ENCODE measurements around the gene CEP131.

Gene CEP131

DNA sequence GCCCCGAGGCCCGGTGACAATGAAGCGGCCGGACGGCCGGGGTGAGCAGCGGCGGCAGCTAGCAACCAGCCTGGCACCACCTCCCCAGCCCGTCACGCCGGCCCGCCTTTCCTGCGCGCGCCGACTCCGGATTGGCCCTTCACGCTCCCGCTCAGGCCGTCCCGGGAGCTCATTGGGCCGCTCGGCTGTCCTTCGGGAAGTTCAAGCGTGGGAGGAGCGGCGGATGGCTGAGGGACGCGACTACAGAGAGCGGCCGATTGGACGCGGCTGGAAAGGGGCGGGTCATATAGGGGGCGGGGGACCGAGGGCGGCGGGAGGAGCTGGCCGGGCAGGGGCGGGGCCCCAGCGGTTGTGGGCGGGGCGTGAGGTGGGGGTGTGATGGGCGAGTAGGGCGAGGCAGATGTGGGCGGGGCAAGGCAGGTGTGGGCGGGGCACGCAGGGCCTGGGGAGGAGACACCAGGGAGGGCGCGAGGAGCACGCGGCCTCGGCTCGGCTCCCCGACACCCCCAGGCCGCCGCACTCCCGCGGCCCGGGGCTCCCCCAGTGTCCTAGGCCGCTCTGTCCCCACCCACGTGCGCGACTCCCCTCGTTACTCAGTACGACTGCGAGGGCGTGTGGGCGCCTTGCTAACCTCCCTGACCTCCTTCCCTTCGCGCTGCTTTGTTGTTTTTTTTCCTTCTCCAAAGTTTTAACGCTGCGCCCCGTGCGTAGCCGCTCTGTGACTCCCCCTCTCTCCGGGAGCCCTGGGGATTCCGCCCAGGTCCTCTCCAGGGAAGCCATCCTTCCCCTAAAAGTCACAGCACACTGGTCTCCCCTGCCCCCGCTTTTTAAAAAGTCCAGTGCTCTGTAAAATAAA, at the start of gene CEP131:
Gene CEP131 (minus strand): TSS at position 60 of the 856 bp plus-strand sequence. CDS start 2,909 bp downstream, outside the sequence.
- DNase-seq, result peak; percentile 99

DNA sequence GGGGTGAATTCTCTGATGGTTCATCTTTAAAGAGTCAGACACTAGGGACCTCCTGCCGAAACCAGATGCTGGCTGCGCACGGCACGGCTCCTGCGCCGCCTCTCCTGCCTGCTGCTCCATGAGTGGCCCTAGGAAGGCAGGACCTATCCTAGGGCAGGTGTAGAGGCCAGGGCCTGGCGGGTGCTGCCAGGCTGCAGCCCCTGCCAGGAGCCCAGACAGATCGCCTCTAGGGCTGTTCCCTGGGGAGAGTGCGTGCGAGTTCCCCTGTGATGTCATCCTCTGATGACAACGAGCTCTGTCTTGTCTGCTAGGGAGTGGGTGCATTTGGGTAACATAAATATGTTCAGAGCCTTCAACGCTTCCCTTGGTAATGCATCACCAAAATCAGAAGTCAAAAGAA, 48.5 kb upstream of the CEP131 start:
- DNase-seq, result no peak

DNA sequence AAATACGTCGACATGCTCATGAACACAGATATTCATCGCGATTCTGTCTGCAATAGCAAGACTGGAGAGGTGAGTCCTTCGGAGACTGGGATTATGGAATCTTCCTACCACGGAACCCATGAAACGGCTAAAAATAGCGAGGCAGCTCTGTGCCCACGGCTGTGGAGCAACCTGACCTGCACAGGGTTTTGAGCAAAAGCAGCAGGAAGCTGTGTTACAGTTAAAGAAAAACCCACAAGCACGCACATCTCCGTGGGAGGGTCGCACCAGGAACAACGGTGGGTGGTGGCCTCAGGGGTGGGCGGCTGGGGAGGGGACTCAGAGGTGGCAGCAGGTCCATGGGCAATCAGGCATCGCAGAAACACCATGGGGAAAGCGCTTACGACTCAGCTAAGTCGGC, 47.5 kb upstream of the CEP131 start:
- no peak for DNase-seq

DNA sequence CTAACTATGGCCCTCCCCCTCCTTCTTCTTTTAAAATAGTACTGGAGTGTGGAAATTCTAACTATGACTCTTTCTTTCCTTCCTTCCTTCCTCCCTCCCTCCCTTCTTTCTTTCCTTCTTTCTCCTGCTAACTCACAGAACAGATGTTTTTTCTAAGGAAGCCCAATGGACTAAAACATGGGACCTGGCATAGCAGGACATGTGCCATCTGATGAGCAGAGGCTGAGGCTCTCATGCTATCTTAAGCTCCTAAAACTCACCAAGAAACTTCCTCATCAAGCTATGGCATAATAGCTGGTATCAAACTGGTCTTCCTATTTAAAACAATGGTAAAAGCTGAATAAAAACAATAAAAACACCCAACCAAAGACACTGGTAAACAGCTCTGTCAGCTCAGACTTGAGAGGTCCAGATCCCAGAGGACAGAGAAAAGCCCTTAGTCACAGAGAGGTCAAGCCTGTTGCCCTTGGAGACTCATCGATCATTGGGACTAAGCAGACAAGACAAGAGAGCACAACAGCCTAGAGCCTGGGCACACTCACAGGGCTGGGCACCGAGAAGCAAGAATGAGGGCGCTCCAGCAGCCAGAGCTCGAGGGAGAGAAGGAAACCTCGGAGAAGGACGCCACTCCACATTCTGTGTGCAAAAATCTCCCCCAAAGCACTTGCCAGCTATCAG, 44.8 kb upstream of the CEP131 start:
- DNase-seq, result no peak

DNA sequence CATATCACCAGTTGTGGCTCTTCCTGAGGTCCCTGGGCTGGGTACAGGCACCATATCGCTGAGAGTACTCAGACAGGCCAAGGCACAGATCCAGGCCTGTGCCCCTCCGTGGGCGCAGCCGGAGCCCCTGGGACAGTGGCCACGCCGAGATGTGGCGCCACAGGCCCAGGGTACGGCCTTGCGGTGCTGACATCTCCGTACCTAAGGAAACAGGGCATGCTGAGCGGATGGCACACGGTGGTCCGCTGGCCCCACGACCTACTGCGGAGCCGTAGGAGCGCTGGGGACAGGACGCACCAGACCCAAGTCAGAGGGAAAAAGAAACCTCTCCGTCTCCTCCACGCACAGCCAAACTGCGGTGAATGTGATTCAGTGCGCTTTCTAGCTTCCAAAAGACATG, 42.8 kb upstream of the CEP131 start:
- no peak for DNase-seq

DNA sequence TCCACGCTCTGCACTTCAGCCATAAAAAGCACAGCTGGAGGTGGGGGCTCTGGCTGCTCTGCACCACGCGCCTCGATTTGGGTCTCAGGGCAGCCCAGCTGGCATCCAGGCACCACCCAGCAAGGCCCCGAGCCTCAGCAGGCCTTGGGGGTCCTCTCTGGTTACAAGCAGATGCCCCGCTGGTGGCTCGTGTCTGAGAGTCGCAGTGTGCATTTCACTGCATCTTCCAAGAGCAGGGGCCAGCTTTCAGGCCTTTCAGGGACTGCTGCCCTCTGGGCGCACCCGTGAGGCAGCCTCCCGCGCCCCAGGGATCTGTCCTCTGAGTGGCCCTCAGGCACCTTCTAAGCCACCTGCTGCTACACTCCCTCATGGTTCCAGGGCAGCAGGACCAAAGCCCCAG, 41.9 kb upstream of the CEP131 start:
- DNase-seq, result no peak

DNA sequence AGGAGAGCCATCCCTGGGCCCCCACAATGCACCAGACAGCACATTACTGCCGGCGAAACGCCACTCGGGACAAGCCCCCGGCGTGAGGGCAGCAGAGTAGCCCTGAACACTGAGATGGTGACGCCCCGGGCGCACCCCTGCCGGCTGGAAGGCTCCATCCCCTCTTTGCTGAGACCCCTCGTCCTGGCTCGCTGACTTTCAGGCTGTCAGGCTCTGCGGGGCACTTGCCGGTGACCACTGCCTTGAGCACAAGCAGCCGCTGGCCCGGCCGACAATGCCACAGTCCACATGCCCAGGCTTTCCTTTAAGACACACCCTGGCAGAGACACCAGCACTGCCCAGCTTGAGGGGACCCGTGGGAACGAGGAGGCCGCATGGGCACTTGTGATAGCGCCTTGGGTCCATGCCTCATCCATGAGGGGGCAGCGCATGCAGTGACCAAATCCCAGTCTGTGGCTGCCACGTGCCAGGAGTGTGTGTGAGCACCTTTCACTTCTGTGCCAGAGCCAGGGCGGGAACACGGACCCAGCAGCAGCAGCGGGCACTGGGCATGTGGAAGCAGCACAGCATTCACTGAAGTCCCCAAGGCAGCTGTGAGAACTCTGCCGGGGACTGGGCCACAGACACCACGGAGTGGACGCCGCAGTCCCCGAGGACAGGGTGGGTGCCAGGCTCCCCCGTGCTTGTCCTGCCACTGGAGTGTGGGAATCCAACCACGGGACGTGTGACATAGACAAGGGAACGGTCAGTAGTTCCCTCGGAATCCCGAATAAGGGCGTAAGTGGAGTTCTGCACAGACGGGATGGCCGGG, 40.8 kb upstream of the CEP131 start:
- no peak for DNase-seq

DNA sequence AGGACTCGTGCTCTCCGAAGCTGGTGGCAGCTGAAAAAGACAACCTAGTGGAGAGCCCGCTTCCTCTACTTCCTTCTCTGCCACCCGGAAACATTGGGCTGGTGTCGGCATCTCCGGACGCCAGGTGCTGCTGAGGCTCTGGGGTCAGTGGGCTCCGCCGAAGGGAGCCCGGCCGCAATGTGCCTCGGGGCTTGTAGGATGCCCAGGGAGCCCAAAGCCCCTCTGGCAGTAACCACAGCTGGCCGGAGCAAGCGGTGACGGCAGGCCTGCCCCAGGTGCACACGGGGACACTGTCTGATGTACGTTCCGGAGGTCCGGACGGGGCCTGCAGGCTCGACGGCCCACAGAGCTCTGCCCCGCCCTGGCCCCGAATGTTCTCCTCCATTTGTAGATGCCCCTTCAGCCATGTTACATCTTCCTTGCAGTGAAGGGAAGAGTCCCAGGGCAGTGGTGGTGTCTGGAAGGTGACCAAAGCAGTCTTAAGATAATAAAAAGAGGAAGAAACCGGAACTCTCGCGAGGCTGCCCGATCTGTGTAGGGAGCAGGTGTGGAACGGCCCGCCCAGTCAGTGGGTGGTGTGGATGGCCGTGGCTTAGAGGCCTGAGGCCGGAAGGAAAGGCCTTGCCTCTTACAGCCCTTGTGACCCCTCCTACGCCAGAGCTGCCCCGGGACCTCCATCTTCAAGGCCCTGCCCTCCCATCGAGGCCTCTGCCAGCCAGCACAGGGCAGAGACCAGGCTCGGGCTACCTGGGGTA, 39.0 kb upstream of the CEP131 start:
- DNase-seq, result no peak

DNA sequence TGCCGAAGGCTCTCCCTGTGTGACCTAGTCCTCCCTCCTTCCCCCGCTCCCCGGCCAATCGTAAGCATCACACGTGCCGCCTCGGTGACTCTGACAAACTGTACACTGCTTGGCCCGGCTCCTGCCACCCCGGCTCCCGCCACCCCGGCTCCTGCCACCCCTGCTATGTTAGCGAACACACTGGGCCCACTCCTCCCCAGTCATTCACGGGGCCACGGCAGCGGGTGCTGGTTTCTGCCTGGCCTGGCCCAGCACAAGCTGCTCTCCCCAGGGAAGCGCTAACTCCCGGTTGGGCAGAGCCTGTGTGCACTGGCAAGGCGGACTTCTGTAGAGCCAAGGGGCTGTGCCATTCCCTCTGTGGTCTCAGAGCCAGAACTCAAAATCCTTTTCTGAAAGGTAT, 38.3 kb upstream of the CEP131 start:
- no peak for DNase-seq

DNA sequence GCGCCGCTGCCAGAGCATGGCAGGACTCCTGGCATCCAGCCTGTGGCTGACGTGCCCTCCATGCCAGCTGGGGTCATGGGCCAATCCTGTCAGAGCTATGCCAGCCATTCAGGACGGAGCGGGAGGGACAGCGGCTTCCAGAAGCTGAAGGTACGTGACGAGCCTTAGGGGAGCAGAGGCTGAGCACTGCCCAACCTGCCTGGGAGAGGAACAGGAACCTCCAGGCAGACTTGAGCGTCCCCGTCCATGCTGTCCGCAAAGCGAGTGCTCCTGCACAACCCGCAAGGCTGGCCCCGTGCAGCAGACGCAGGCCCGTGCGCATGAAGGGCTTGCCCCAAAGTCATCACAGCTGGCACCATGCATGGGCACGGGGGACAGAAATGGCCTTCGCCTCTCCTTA, 37.9 kb upstream of the CEP131 start:
- no peak for DNase-seq

DNA sequence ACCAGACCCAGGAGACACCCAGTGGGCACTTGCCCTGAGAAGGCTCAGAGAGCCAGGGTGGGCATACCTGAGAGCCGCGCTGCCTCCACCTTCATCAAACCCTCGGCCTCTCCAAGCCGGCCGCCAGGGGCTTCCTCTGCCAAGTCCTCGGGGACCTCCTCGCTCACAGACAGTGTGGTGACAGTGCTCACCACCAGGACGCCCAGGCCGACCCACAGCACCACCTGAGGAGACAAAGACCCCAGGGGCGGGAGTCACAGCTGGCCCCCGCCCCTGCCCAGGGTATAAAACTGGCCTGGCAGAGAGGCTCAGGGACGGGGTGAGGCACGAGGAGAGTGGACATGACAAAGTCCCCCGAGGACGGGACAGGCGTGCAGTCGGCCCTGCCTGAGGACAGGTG, 37.4 kb upstream of the CEP131 start:
- DNase-seq, result no peak

DNA sequence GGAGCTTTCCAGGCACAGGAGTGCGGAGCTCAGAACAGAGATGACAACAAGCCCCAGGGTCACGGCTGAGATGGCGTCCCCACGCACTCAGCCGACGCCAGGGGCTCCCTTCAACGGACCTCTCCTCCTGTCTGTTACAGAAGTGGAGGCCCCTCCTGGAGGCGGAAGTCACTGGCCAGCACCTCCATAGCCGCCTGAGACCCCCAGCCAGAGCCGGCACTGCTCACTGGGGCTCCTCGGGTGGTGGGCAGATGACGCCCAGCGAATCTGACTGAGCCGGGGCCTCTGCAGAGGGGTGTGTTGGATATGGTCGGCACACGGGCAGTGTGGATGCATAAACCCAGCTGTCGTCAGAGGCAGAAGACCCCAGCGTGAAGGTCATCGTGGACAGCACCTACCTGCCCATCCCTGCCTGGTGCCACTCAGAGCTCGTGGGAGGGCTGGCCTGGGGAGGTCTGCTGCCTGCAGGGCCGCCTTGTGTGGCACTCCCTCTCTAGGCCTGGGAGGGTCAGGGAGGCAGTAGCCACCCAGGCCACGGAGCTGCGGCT, 36.4 kb upstream of the CEP131 start:
- DNase-seq, result no peak

DNA sequence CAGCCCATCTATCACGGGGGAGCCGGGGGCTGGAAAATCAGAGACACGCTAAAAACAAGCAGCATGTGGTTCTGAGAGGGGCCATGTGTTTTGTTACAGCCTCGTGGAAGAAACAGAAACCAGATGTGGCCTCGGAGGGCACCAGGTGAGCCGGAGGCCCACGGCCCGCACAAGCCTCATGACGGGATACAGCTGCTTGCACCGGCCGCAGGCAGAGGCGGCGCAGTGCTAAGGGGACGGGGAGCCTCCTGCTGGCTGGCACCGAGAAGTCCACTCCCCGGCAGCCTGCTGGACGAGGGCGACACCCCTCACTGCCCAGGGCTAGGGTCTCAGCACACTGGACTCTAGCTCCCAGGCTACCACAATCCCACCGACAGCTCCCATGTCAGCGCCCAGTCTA, 35.5 kb upstream of the CEP131 start:
- no peak for DNase-seq

DNA sequence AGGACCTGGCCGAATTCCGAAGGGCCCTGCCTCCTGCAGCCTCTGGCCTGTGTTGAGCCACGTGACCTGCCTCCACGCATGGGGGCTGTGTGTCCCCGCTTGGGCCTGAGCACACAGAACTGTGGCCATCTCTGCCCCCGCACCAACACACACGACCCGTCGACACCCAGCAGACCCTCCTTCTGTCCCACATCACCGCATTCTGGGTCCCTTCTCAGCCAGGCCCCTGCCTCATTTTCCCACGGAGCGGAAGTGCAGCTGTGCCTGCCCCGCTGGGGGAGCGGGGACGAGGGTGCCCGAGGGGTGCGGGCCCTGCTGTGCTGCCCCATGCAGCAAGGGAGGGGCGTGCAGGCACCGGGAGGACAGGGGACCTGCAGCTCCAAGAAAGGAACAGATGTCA, 34.8 kb upstream of the CEP131 start:
- no peak for DNase-seq

DNA sequence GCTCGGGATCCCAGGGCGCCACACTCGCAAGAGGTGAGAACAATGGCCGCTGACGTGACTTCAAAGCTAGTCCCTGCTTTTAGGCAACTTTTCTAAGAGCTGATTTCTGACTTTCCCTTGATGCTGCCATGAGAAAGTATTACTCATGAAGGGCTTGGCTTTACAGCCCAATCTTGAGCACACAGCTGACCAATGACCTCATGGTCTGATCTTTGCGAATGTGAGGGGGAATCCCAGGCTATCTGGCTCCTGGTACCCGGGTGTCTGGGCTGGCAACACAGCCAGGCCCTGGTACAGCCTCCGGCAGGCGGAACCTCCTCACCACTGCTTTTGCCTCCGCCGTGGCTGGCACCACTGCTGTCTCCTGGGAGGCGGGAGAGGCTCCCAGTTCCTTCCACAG, 33.9 kb upstream of the CEP131 start:
- DNase-seq, result no peak

DNA sequence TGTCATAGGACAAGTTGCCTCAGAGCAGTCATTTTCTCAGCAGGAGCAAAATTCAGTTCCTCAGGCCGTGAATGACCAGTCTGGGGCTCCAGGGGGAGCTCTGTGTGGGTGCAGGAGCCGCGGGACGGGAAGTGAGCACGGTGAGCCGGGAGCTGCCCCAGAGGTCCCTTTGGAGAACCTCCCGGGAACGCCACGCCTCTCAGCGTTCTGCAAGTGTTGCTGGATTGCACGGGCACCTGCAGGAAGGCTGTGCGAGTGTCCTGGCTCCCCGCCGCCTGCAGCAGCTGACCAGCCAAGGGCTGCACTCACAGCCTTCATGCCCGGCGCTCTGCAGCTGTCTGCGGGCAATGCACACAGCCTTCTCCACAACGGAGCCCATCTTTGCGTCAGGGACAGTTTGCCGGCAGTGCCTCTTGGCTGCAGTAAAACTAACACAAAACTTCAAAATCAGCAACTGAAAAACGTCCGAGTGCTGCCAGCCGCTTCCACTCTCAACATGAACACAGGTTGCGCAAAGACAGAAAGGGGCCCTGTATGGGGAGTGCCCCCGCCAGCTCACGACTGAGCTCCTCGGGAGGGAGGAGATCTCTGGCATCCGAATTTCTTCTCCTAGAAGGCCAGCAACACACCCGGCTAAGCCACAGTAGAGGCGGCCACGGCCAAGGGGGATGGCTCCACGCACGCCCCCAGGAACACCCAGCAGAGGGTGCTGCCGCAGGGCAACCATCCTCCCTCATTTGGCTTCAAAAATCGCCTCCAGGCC, 32.4 kb upstream of the CEP131 start:
- no peak for DNase-seq

DNA sequence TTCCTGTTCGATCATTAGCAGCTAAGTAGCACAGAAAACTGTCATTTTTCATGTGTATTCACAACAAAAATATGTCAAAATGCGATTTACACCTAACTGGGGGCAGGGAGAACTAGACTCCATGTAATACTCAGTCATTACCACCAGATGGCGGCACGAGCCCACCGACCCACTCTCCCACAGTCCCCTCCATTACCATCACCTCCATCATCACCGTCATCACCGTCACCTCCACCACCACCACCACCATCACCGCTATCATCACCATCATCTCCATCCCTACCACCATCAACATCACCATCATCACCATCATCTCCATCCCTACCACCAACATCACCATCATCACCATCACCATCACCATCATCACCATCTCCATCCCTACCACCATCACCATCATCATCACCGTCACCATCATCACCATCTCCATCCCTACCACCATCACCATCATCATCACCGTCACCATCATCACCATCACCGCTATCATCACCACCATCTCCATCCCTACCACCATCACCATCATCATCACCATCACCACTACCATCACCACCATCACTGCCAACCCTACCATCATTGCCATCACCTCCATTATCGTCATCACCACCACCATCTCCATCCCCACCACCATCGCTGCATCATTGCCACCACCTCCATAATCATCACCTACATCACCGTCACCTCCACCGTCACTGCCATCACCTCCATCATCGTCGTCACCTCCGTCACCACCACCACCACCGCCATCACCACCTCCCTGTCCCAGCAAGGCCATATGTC, 30.8 kb upstream of the CEP131 start:
- DNase-seq, result peak; percentile 28

DNA sequence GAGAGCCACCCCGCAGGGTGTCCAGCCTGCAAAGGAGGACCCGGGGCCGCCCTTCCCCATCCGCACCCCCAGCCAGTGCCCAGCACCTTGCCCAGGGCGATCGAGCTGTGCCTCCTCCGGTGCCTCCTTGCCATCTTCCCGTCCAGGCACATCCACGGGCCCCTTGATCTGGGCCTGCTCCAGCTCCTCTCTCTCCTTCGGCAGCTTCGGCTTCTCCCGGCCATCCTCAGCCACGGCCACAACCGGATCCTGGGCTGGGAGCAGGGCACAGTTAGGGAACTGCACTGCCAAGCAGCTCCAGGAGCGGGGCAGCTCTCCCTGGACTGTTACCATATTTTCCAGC, 30.2 kb upstream of the CEP131 start:
- DNase-seq, result no peak

DNA sequence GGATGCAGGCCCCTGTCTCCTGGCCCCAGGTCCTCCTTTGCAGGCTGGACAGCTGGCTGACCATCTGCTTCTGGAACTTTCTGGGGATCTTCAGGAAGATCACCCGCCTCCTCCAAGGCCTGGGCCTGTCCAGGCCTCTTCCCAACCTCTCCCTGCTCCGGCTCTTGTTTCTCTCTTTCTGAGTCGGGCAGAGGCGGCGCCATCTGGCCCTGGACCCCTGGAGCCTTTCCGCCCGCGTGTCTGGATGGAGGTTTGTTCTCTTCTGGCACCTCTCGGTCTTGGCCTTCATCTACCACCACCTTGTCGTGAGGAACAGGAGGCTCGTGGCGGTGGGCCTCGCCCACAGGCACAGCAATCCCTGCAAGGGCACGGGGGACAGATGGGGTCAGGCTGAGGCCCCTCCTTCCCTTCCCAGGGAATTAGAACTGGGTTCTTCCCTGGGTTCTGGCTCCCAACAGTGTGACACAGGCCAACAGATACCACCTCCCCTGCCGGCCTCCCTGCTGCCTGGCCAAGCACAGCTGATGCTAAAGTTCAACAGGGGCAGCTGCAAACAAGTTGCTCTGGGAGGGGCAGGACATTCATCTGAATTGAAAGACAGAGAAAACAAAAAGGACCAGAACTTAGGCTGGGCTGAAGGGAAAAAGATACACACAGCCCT, 29.7 kb upstream of the CEP131 start:
- DNase-seq, result no peak

DNA sequence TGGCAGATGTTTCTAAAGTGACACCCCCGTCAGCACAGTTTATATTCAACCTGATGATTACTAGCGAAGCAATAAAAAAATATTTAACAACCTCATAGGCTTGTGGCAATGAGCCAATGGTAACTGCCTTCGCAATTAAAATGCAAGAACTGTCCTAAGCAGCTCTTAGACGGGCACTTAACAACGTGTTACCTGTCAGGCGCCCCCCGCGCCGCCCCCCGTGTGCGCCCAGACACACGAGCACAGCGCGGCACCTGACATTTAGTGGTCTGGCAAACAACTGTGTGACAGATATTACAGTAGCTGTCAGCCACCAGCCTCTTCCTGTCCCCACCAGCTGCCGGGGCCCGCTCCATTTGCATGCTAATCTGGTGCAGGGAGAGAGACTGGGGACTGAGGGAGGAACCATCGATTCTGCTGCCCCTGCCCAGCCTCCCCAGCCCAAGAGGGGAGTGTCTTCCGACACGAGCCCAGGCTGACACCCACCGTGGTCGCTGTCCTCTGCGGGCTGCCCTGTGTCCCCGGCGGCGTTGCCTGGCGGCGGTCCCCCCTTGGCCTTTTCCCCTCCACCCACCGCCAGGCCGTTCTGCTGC, 29.0 kb upstream of the CEP131 start:
- DNase-seq, result no peak

All from activated effector memory CD4-positive, alpha-beta T cell treated with Interleukin-2 at 50 U/mL for 16 hours (primary cell).